Motor neuron (in vitro differentiated cells): ENCODE data around the gene TRMT44. TPM values are rescaled to one million over a fixed set of nuclear protein-coding genes. Genes with fewer than 3 reads are reported as not detected.
"Not testable (repeated sequence)": the region's sequence is repeated elsewhere in the genome, so short reads cannot be mapped to it uniquely, and the experiment has no call there.

Source experiments
- ATAC-seq, 8 experiments: fragments of 200-7000 bp; cut with Tn5 transposase; replicated peaks in 6 of 8; 2 replicates each; pipeline ENCODE4 v1.8.0; 2021; ENCODE audit warnings: mild to moderate bottlenecking in 8 of 8, moderate library complexity in 8 of 8
- H3K27ac ChIP-seq, 2 donors: fragments of 250-450 bp; sonication (Bioruptor Pico); 2 replicates each; pipeline ENCODE4 v1.9.0; 2021; ENCODE audit warnings: antibody characterized with exemption in 2 of 2, mild to moderate bottlenecking in 2 of 2, moderate library complexity in 1 of 2
- H3K4me1 ChIP-seq, 2 donors: fragments of 250-450 bp; sonication (Bioruptor Pico); replicated peaks in 1 of 2; 2 replicates each; pipeline ENCODE4 v1.6.1; 2021; ENCODE audit warnings: antibody characterized with exemption in 2 of 2, mild to moderate bottlenecking in 2 of 2, moderate library complexity in 1 of 2
- H3K4me3 ChIP-seq, 5 donors: fragments of 250-450 bp; sonication (Bioruptor Pico); 2 replicates each; pipeline ENCODE4 v1.9.0; 2021; ENCODE audit warnings: antibody characterized with exemption in 5 of 5, mild to moderate bottlenecking in 5 of 5, moderate library complexity in 4 of 5
- WGBS, 10 experiments: fragments of 450-650 bp; shearing (Covaris generic); methylation state at CpG; one replicate each; pipeline ENCODE4 v1.0.0; 2022; 5-methylcytosine and 5-hydroxymethylcytosine counted together
- in situ Hi-C, 9 experiments: fragments of 400-800 bp; cut with MboI; loops; one replicate each; pipeline ENCODE4 v1.15.0; 2021; ENCODE audit warnings: low sequenced_read_pairs in 9 of 9, low pct_unique_long_range_greater_than_20kb in 2 of 9; ENCODE audit not compliant: unreplicated experiment in 9 of 9
- total RNA-seq, 8 experiments: library from RNA; unstranded; fragments of 300-600 nt; gene quantifications; 2 replicates each; pipeline versions ENCODE4 v1.2.3 to v1.2.4, GENCODE V29; 2022

TRMT44 gene
- total RNA-seq, 8 experiments from 2014 or later: 7.9 to 18.4 (median 11.1) TPM

DNA sequence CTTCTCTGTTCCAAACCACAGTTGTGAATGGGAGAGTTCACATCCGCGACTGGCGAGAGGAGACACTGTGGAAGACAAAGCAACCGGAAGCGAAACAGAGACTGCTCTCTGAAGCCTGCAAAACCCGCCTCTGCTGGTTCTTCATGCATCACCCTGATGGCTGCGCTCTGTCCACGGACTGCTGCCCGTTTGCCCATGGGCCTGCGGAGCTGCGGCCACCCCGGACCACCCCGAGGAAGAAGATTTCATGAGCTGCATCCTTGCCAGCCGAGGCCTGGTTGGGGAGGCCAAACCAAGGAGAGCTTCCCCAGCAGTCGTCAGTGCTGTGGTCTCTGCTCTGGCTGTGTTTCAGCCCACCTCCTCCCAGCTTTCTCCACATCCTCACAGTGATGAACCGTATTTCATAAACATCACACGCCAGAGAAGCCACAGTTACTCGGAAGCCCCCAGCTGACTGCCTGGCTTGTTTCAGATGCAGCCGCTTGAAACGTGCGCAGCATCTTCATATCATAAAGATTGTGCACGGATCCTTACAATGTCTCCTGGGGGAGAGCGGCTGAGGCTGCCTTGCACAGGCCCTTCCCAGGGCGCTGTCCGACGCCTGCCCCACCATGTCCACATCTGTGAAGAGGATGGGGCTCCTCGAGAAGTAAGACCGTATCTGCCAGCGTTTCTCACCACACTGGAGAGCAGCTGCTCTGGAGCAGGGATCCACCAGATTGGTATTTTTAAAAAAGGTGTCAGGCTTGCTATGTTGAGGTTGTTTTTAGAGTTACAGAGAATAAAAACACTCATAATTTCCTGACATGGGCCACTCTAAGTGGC is 35.4 kb downstream of the TRMT44 start:
- no peak for ATAC-seq
- in situ Hi-C loops: loop anchor here in 1 of 9 experiments (10.0 kb wide), 1 partner anchor 119 kb away; the partner anchor contains the start of gene CPZ
- 84 to 98% (median 93%) methylated on average over 5 to 20 of the region's 29 CpGs; no CpG with 5 or more reads in 2 of the 10 experiments for WGBS, 10 experiments
- Histone ChIP-seq H3K4me3 (no peak overlapping the region), H3K4me1 (peaks cover 8 to 12% of the 10 kb centered on the region in 2 donors), H3K27ac (no peak overlapping the region)

- in situ Hi-C loops: loop anchor here in 1 of 9 experiments (10.0 kb wide), 1 partner anchor 118 kb away; the partner anchor contains the start of gene CPZ
- no peak for ATAC-seq
These were observed 36.6 kb downstream of the TRMT44 start for GRCh38 chr4:8477095-8477635.

DNA sequence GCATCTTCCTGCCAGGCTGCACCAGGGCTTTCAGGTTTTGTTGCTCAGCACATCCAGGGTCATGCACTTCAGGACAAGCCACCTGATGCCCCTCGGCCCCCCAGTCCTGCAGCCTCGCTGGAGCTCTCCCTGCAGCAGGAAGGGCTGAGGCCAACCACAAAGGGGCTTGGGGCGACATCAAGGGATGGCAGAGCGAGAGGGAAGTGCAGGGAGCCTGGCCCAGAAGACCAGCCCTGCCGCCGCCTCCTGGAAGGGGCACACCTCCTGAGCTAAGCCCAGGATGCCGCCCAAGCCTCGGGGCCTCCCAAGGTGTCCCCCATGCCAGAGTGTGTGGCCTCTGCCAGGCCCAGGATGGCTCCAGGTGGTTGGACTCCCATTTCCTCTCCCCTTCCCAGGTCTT is 37.1 kb downstream of the TRMT44 start:
- ATAC-seq: no peak
- Histone ChIP-seq H3K4me1 (peaks cover 8 to 12% of the 10 kb centered on the region in 2 donors), H3K27ac (no peak overlapping the region), H3K4me3 (no peak overlapping the region)
- in situ Hi-C loops: loop anchor here in 1 of 9 experiments (10.0 kb wide), 1 partner anchor 117 kb away; the partner anchor contains the start of gene CPZ
- WGBS, 10 experiments: 100% methylated on average over 1 of the region's 8 CpGs; no CpG with 5 or more reads in 9 of the 10 experiments

More at GRCh38 chr4:8477095-8477635, 36.6 kb downstream of the TRMT44 start:
- Histone ChIP-seq H3K27ac (no peak overlapping the region), H3K4me3 (no peak overlapping the region), H3K4me1 (peaks cover 8 to 12% of the 10 kb centered on the region in 2 donors)
- WGBS, 10 experiments: 80 to 100% (median 92%) methylated on average over 1 to 7 of the region's 16 CpGs; no CpG with 5 or more reads in 6 of the 10 experiments

- WGBS, 10 experiments: no CpG with 5 or more reads among the region's 9 CpGs
- in situ Hi-C loops: loop anchor here in 1 of 9 experiments (10.0 kb wide), 1 partner anchor 116 kb away; the partner anchor contains the start of gene CPZ
- no peak for ATAC-seq
- Histone ChIP-seq H3K27ac (peak overlapping the region in 1 of 2 donors; percentile 67), H3K4me3 (no peak overlapping the region), H3K4me1 (peaks cover 8 to 12% of the 10 kb centered on the region in 2 donors)
These were observed 37.8 kb downstream of the TRMT44 start for GRCh38 chr4:8478371-8478770.

DNA sequence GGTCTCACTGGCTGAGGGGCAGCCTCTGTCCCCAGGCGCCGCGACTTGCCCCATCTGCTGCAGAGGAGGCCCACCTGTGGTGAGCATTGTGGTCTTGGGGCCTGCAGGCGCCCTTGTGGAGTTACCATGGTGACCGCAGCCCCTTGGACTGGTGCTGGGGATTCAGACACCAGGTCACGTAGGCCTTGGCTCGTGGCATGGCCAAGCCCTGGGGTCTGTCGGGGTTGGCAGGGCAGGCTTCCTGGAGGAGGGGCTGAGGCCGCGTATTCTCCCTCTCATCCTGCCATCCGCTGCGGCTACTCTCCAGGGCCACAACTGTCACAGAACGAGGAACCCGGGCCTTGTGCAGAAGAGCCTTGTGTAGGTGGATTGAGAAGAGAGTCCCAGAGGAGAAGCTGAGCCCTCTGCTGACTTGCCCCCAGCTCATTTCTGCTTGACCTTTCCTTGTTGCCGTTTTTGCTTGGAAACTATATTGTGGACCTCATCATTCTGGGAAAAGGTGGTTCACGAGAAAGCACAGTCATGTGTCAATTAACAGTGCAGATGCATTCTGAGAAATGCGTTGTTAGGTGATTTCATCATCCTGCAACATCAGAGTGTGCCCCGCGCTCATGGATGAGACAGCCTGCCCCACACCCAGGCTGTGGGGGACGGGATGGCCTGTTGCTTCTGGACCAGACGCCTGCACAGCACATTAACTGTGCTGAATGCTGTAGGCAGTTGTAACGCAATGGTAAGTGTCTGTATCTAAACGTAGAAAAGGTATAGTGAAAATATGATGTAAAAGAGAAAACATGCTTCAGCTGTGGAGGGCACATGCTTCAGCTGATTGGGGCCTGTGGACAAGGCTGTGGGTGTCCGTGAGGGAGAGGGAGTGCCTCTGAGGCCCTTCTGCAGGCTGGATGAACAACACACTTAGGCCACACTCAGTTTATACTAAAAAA is 38.5 kb downstream of the TRMT44 start:
- Histone ChIP-seq H3K27ac (peak overlapping the region in 1 of 2 donors; percentile 67), H3K4me1 (peaks cover 8 to 12% of the 10 kb centered on the region in 2 donors), H3K4me3 (no peak overlapping the region)
- ATAC-seq: peak; percentile 43 to 95 (median 92)
- 61 to 91% (median 73%) methylated on average over 1 to 14 of the region's 24 CpGs; no CpG with 5 or more reads in 1 of the 10 experiments for WGBS, 10 experiments
- in situ Hi-C loops: loop anchor here in 1 of 9 experiments (10.0 kb wide), 1 partner anchor 116 kb away; the partner anchor contains the start of gene CPZ

DNA sequence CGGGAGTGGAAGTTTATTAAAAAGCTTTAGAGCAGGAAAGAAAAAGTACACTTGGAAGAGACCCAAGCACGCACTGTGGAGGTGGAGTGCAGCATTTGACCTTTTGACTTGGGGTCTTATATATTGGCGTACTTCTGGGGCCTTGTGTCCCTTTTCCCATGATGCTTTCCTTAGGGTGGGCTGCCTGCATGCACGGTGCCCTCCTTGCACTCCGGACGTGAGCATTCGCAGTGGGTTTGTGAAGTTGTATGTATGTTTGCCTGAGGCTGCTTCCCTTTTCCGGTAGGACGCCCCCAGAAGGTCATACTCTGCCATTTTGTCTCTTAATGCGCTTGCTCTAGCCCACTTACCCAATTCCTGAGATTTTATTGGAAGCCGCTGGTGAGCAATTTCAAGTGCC is 39.6 kb downstream of the TRMT44 start:
- 40 to 100% (median 91%) methylated on average over 1 to 8 of the region's 11 CpGs; no CpG with 5 or more reads in 3 of the 10 experiments for WGBS, 10 experiments
- no peak overlapping the region for H3K4me3 ChIP-seq
- in situ Hi-C loops: no loop called here
- ATAC-seq: no peak
- H3K4me1 ChIP-seq: peaks cover 8 to 12% of the 10 kb centered on the region in 2 donors
- H3K27ac ChIP-seq: no peak overlapping the region

GRCh38 chr4:8486643-8487042 is 46.1 kb downstream of the TRMT44 start:
- 24 to 80% (median 53%) methylated on average over 1 to 5 of the region's 9 CpGs; no CpG with 5 or more reads in 6 of the 10 experiments for WGBS, 10 experiments
- in situ Hi-C loops, H3K4me1 ChIP-seq, H3K27ac ChIP-seq, ATAC-seq, H3K4me3 ChIP-seq: not testable (repeated sequence)

DNA sequence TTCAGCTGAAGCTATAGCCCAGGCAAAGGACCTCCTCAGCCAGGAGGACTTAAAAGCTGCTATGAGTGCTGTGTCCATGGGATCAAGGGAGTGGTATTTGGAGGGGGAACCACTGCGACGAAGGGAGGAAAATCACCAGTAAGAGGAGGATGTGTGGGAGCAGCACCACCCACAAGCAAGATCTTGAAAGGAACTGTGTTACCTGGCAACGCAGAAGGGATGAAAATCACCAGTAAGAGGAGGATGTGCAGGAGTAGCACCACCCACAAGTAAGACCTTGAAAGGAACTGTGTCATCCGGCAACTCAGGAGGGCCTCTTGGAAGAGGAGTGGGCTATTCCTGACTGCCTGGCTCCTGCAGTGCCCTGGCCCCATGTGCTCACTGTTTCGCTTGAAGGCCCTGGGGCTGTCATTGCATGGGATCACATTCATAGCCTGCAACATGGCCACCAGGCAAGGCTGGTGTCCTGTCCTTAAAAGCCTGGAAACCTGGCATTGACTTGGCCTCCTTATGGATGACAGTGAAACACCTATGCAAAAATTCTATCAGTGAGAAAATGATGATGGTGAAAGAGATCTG is 48.3 kb downstream of the TRMT44 start:
- 100% methylated on average over 1 to 3 of the region's 5 CpGs; no CpG with 5 or more reads in 7 of the 10 experiments for WGBS, 10 experiments
- in situ Hi-C loops: no loop called here
- H3K27ac ChIP-seq: no peak overlapping the region

DNA sequence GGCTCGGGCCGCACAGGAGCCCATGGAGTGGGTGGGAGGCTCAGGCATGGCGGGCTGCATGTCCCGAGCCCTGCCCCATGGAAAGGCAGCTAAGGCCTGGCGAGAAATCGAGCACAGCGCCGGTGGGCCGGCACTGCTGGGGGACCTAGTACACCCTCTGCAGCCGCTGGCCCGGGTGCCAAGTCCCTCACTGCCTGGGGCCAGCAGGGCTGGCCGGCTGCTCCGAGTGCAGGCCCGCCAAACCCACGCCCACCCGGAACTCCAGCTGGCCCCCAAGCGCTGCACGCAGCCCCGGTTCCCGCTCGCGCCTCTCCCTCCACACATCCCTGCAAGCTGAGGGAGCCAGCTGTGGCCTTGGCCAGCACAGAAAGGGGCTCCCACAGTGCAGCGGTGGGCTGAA is 50.9 kb downstream of the TRMT44 start:
- H3K4me1 ChIP-seq, ATAC-seq, H3K27ac ChIP-seq, H3K4me3 ChIP-seq, in situ Hi-C loops: not testable (repeated sequence)
- WGBS, 10 experiments: no CpG with 5 or more reads among the region's 23 CpGs

More for the DNA sequence above, 48.3 kb downstream of the TRMT44 start:
- no peak for ATAC-seq
- peaks cover 0 to 3% of the 10 kb centered on the region in 2 donors for H3K4me1 ChIP-seq
- no peak overlapping the region for H3K4me3 ChIP-seq

DNA sequence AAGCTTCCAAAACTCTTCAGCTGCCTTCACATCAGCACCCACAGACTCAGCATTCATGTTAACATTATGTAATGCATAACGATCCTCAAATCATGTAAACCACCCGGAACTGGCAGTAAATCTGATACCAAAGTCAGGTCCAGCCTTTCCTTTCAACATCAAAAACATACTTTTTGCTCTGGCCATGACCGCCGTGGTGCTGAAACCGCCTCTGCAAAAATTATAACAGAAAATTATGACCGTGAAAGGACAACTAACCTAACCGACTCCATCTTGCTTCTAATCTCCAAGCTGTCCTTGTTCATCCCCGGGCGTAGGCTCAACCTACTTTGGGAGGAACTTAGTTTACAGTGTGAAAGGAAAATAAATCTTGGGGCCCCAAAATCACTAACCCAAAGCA is 51.6 kb downstream of the TRMT44 start:
- no peak for ATAC-seq
- H3K4me3 ChIP-seq: no peak overlapping the region
- 20 to 100% (median 90%) methylated on average over 2 to 9 of the region's 9 CpGs; no CpG with 5 or more reads in 1 of the 10 experiments for WGBS, 10 experiments
- no peak overlapping the region for H3K27ac ChIP-seq
- H3K4me1 ChIP-seq: peaks cover 0 to 3% of the 10 kb centered on the region in 2 donors
- in situ Hi-C loops: no loop called here

DNA sequence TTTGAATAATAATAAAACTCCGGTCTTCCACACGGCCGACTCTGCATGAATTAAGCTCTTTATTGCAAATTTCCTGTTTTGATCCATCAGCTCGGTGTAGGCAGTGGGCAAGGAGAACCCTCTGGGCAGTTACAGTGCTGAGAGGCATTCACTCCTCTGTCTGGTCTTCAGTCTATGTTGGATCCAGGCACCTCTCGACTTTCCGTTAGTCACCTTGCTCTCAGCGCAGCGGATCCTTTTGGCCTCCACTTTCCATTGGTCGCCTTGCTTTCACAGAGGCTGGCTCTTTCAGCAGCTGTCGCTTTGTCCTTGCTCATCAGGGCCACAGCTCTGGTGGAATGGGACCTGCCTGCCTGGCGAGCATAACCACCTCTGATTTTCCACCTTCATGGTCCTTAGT is 52.9 kb downstream of the TRMT44 start:
- Histone ChIP-seq H3K4me1 (peaks cover 0 to 3% of the 10 kb centered on the region in 2 donors), H3K27ac (no peak overlapping the region), H3K4me3 (no peak overlapping the region)
- peak in 1 of 8 experiments; percentile 39 for ATAC-seq
- in situ Hi-C loops: no loop called here
- 40 to 95% (median 63%) methylated on average over 2 to 9 of the region's 11 CpGs; no CpG with 5 or more reads in 4 of the 10 experiments for WGBS, 10 experiments

DNA sequence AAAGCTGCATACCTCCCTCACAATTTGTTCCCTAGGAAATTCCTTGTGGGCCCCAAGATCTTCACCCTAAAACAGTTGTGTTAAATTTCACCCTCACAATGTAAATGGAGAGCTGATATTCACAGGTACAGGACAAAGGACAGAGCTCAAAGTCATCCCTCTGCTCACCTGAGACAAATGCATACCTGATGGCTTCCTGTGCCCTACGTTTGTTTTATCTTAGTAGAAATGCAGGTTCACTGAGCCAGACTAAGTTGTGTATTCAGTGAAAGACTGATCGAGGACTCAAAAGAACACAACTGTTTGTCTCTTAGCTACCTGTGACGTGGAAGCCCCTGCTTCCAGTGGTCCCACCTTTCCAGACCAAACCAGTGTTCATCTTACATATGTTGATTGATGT is 53.6 kb downstream of the TRMT44 start:
- Histone ChIP-seq H3K4me1 (peaks cover 0 to 3% of the 10 kb centered on the region in 2 donors), H3K4me3 (no peak overlapping the region), H3K27ac (no peak overlapping the region)
- in situ Hi-C loops: no loop called here
- 50 to 100% (median 82%) methylated on average over 1 to 3 of the region's 3 CpGs; no CpG with 5 or more reads in 3 of the 10 experiments for WGBS, 10 experiments
- no peak for ATAC-seq
